Mesenchymal stem cell (in vitro differentiated cells and primary cell): ENCODE results near the gene ARHGAP15.

Experiments used
- DNase-seq: peaks from one replicate; pipeline ENCODE4 v3.0.0-alpha.2; 2013
- H2AFZ ChIP-seq: one replicate; pipeline ENCODE4 v1.6.1; 2013; ENCODE audit warnings: low read depth, mild to moderate bottlenecking, control low read depth, inconsistent platforms, low read length, moderate library complexity
- H2AK5ac ChIP-seq: 2 replicates; pipeline ENCODE4 v1.6.1; 2013; ENCODE audit warnings: low read length, moderate library complexity, mild to moderate bottlenecking, inconsistent platforms; ENCODE audit not compliant: severe bottlenecking
- H2BK120ac ChIP-seq: one replicate; pipeline ENCODE4 v1.6.1; 2013; ENCODE audit warnings: low read depth, mild to moderate bottlenecking, inconsistent platforms, low read length, moderate library complexity
- H2BK12ac ChIP-seq, 2 experiments: one replicate each; pipeline ENCODE4 v1.6.1; 2013; ENCODE audit warnings: inconsistent platforms in 2 of 2, low read length in 2 of 2, mild to moderate bottlenecking in 2 of 2, moderate library complexity in 2 of 2, control low read depth in 1 of 2
- H2BK15ac ChIP-seq: one replicate; pipeline ENCODE4 v1.6.1; 2013; ENCODE audit warnings: mild to moderate bottlenecking, low read depth, inconsistent platforms; ENCODE audit not compliant: poor library complexity, severe bottlenecking
- H2BK5ac ChIP-seq: 2 replicates; pipeline ENCODE4 v1.6.1; 2013; ENCODE audit warnings: low read depth, mild to moderate bottlenecking, low read length, control low read depth, inconsistent platforms; ENCODE audit not compliant: poor library complexity, severe bottlenecking
- H3K14ac ChIP-seq, 2 experiments: one replicate each; pipeline ENCODE4 v1.6.1; 2013; ENCODE audit warnings: inconsistent platforms in 2 of 2, low read length in 2 of 2, control low read depth in 1 of 2, mild to moderate bottlenecking in 1 of 2, moderate library complexity in 1 of 2
- H3K18ac ChIP-seq, 2 experiments: one replicate each; pipeline ENCODE4 v1.6.1; 2013; ENCODE audit warnings: inconsistent platforms in 2 of 2, low read length in 2 of 2, control low read depth in 1 of 2, low read depth in 1 of 2, mild to moderate bottlenecking in 1 of 2
- H3K23ac ChIP-seq, 2 experiments: one replicate each; pipeline ENCODE4 v1.6.1; 2013; ENCODE audit warnings: inconsistent platforms in 2 of 2, low read length in 2 of 2, mild to moderate bottlenecking in 2 of 2, moderate library complexity in 2 of 2, control low read depth in 1 of 2
- H3K27ac ChIP-seq: 2 replicates; pipeline ENCODE4 v1.5.1; 2013; ENCODE audit warnings: mild to moderate bottlenecking, moderate library complexity, low read length, control low read depth, inconsistent platforms; ENCODE audit not compliant: poor library complexity, severe bottlenecking
- H3K27me3 ChIP-seq, 2 experiments: 2 replicates each; pipeline versions ENCODE4 v1.6.1 to v1.7.0; 2013; ENCODE audit warnings: low read length in 2 of 2, mild to moderate bottlenecking in 2 of 2, moderate library complexity in 2 of 2, control low read depth in 1 of 2, inconsistent platforms in 1 of 2; ENCODE audit not compliant: control insufficient read depth in 1 of 2, insufficient read depth in 1 of 2
- H3K36me3 ChIP-seq, 2 experiments: 2 replicates each; pipeline versions ENCODE4 v1.6.1 to v1.7.0; 2013; ENCODE audit warnings: low read length in 2 of 2, control low read depth in 1 of 2, inconsistent platforms in 1 of 2, low read depth in 1 of 2, mild to moderate bottlenecking in 1 of 2; ENCODE audit not compliant: insufficient read depth in 2 of 2, control insufficient read depth in 1 of 2
- H3K4ac ChIP-seq, 2 experiments: one replicate each; pipeline ENCODE4 v1.6.1; 2013; ENCODE audit warnings: inconsistent platforms in 2 of 2, low read length in 2 of 2, mild to moderate bottlenecking in 2 of 2, moderate library complexity in 2 of 2, control low read depth in 1 of 2, low read depth in 1 of 2
- H3K4me1 ChIP-seq: 2 replicates; pipeline ENCODE4 v1.6.1; 2013; ENCODE audit warnings: low read depth, low read length, control low read depth; ENCODE audit not compliant: control insufficient read depth, insufficient read depth
- H3K4me2 ChIP-seq: 2 replicates; pipeline ENCODE4 v1.6.1; 2013; ENCODE audit warnings: low read length, mild to moderate bottlenecking, inconsistent platforms; ENCODE audit not compliant: poor library complexity, severe bottlenecking
- H3K4me3 ChIP-seq, 2 experiments: 2 replicates each; pipeline versions ENCODE4 v1.5.1 to v1.7.0; 2013; ENCODE audit warnings: low read length in 2 of 2, mild to moderate bottlenecking in 2 of 2, control low read depth in 1 of 2, low read depth in 1 of 2; ENCODE audit not compliant: insufficient read depth in 1 of 2
- H3K79me1 ChIP-seq: replicated peaks from 2 replicates; pipeline ENCODE4 v1.6.1; 2013; ENCODE audit warnings: mild to moderate bottlenecking, control low read depth, low read length, inconsistent platforms; ENCODE audit not compliant: poor library complexity, severe bottlenecking
- H3K9ac ChIP-seq: 2 replicates; pipeline ENCODE4 v1.7.0; 2013; ENCODE audit warnings: mild to moderate bottlenecking, low read length, moderate library complexity
- H3K9me3 ChIP-seq: 2 replicates; pipeline ENCODE4 v1.7.0; 2013; ENCODE audit warnings: mild to moderate bottlenecking, low read length; ENCODE audit not compliant: control insufficient read depth
- H4K8ac ChIP-seq: one replicate; pipeline ENCODE4 v1.6.1; 2013; ENCODE audit warnings: inconsistent platforms, mild to moderate bottlenecking, low read length, moderate library complexity
- H4K91ac ChIP-seq: one replicate; pipeline ENCODE4 v1.6.1; 2013; ENCODE audit warnings: mild to moderate bottlenecking, low read length, inconsistent platforms
- WGBS: methylation state at CpG from one replicate; pipeline ENCODE4 v1.1.7; 2013; ENCODE audit warnings: mixed read lengths; 5-methylcytosine and 5-hydroxymethylcytosine counted together

The ARHGAP15 gene

DNA sequence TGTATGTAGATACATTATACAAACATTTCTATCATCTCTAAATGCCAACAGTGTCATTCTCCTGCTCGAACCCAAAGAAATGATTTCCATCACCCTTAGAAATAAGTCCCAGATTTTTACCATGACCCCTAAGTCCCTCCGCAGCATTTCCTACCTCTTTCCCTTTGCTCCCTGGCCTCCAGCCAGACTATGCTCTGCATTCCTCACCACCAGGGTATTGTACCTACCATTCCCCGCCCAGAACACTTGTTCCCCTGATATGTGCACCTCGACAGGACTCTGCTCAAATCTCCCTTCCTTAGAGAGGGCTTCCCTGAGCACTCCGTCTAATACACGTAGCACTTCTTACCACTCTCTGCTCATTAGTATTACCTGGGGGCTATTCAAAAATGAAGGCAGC lies 630.2 kb downstream of the ARHGAP15 start:
- DNase-seq, result no peak
- Histone ChIP-seq H2BK5ac (no peak overlapping the region), H3K9me3 (no peaks in the 10 kb centered on the region), H2AFZ (no peak overlapping the region), H3K9ac (no peak overlapping the region), H3K4me3 (no peak overlapping the region), H3K27ac (no peak overlapping the region), H3K18ac (no peak overlapping the region), H3K79me1 (no peaks in the 10 kb centered on the region), H3K36me3 (no peaks in the 10 kb centered on the region), H2BK120ac (no peak overlapping the region), H2BK15ac (no peak overlapping the region), H3K23ac (no peak overlapping the region), H2BK12ac (no peak overlapping the region), H3K4me1 (no peaks in the 10 kb centered on the region), H3K4ac (no peak overlapping the region), H3K4me2 (no peak overlapping the region), H4K8ac (no peak overlapping the region), H2AK5ac (no peak overlapping the region), H3K27me3 (no peaks in the 10 kb centered on the region), H4K91ac (no peak overlapping the region), H3K14ac (no peak overlapping the region)
- 83% methylated on average over 6 of the region's 6 CpGs for WGBS

DNA sequence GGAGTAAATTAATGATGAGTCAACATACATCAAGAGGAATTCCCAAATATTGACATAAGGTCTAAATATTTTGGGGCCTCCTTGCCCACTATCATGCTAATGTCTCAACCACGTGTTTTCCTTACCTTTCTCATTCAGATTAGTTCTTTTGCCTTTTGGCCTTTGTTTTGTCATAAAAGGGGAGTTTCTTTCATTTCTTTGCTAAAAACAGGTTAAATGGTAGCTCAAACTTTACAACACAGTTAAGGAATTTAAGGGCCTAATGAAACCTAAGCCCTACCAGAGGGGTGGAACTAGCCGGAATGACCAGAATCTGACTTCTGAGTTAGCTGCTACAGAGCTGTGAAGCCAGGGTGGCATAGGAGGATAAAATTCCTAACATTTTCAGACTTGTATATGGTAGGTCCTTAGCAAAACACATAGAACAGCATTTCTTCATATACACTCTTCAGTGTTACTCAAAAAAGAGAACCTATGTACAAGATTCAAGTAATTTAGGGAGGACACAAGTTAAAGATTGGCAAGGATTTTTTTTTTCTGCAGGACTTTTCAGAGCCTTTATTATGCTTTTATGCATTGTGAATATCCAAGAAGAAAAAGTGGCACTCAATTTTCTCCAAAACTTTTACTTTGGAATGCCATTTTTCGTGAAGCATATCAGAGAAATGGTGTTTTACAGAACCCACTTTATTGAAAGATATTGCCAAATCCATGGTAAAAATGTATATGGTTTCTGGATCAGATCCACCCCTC lies 633.1 kb downstream of the ARHGAP15 start:
- H3K27ac ChIP-seq, result no peak overlapping the region
- H3K18ac ChIP-seq, result no peak overlapping the region
- no peak overlapping the region for H3K4me2 ChIP-seq
- H2BK15ac ChIP-seq, result no peak overlapping the region
- no peak overlapping the region for H3K14ac ChIP-seq
- H2BK12ac ChIP-seq, result no peak overlapping the region
- DNase-seq, result peak; percentile 2
- no peak overlapping the region for H2BK5ac ChIP-seq
- no peak overlapping the region for H4K91ac ChIP-seq
- H3K36me3 ChIP-seq, result no peaks in the 10 kb centered on the region
- no peak overlapping the region for H2BK120ac ChIP-seq
- H3K4ac ChIP-seq, result no peak overlapping the region
- no peaks in the 10 kb centered on the region for H3K27me3 ChIP-seq
- no peaks in the 10 kb centered on the region for H3K79me1 ChIP-seq
- no peak overlapping the region for H3K4me3 ChIP-seq
- no peak overlapping the region for H4K8ac ChIP-seq
- H2AFZ ChIP-seq, result no peak overlapping the region
- H2AK5ac ChIP-seq, result no peak overlapping the region
- no peaks in the 10 kb centered on the region for H3K4me1 ChIP-seq
- no CpG with 5 or more reads among the region's 3 CpGs for WGBS
- H3K9ac ChIP-seq, result no peak overlapping the region
- no peaks in the 10 kb centered on the region for H3K9me3 ChIP-seq
- no peak overlapping the region for H3K23ac ChIP-seq

DNA sequence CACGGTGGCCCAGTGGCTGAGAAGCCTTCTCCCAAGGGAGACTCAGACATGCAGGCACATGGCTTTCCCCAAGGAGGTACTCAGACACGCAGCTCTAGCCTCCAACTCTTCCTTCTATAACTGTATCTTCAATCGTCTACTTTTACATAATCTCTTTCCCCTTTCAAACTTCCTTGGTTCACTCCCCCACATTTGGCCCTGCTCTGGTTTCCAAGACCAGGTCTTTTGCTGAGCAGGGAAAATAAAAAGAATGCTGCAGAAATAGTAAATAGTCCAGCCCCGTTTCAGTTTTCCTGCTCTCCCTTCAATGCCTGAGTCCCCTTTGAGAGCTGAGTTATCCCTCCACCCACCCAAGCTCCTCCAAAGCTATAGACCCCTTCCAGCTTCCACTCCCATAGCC lies 635.0 kb downstream of the ARHGAP15 start:
- Histone ChIP-seq H2BK120ac (no peak overlapping the region), H4K8ac (no peak overlapping the region), H3K4me3 (no peak overlapping the region), H3K27me3 (no peaks in the 10 kb centered on the region), H2AFZ (no peak overlapping the region), H3K23ac (no peak overlapping the region), H2BK5ac (no peak overlapping the region), H3K79me1 (no peaks in the 10 kb centered on the region), H2BK15ac (no peak overlapping the region), H2AK5ac (no peak overlapping the region), H3K4me1 (no peaks in the 10 kb centered on the region), H3K4ac (no peak overlapping the region), H3K14ac (no peak overlapping the region), H3K9me3 (no peaks in the 10 kb centered on the region), H3K9ac (no peak overlapping the region), H3K18ac (no peak overlapping the region), H3K36me3 (no peaks in the 10 kb centered on the region), H3K27ac (no peak overlapping the region), H4K91ac (no peak overlapping the region), H3K4me2 (no peak overlapping the region), H2BK12ac (no peak overlapping the region)
- DNase-seq, result no peak
- WGBS, result 86% methylated on average over 4 of the region's 4 CpGs

DNA sequence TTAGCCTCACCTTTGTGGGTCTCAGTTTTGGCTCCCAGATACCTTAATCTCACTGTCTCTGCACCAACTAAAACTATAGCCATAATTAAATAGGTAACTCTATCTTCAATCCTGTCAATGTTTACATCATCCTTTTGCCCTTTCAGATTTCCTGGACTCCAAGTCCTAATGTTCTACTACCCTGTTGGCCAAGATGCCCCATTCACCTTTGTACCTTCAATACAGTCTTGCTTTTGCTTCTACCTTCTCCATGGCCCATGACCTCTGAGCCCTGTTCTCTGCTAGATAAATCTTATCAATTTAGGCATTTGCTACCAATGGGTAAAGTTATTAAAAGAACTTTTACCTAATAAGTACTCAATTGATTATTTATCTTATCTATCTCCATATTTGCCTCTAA lies 635.5 kb downstream of the ARHGAP15 start:
- Histone ChIP-seq H3K79me1 (no peaks in the 10 kb centered on the region), H2BK5ac (no peak overlapping the region), H3K4me3 (no peak overlapping the region), H4K91ac (no peak overlapping the region), H2AFZ (no peak overlapping the region), H4K8ac (no peak overlapping the region), H3K9ac (no peak overlapping the region), H2BK120ac (no peak overlapping the region), H2BK15ac (no peak overlapping the region), H2AK5ac (no peak overlapping the region), H2BK12ac (no peak overlapping the region), H3K9me3 (no peaks in the 10 kb centered on the region), H3K18ac (no peak overlapping the region), H3K14ac (no peak overlapping the region), H3K23ac (no peak overlapping the region), H3K4ac (no peak overlapping the region), H3K27me3 (no peaks in the 10 kb centered on the region), H3K4me2 (no peak overlapping the region), H3K36me3 (no peaks in the 10 kb centered on the region), H3K27ac (no peak overlapping the region), H3K4me1 (no peaks in the 10 kb centered on the region)
- DNase-seq, result no peak
